Thoracic aorta (tissue), 2 donors: ENCODE measurements around the gene ANO8. TPM values are rescaled to one million over a fixed set of nuclear protein-coding genes. Genes with fewer than 3 reads are reported as not detected.

Experiments used
- ATAC-seq: fragments of 150-250 bp; one replicate; pipeline ENCODE4 v1.8.0; 2017; ENCODE audit warnings: low read depth; ENCODE audit not compliant: insufficient number of reproducible peaks, low FRiP score
- DNase-seq: peaks from one replicate; pipeline ENCODE4 v3.0.0-alpha.2; 2020; ENCODE audit warnings: low spot score
- H3K27ac ChIP-seq, 2 donors: fragments of 200-600 bp; sonication (generic); 1 replicate in 1 of 2; 2 replicates in 1 of 2; pipeline ENCODE4 v1.5.1; 2016; ENCODE audit warnings: mild to moderate bottlenecking in 2 of 2, moderate library complexity in 2 of 2
- H3K27me3 ChIP-seq: fragments of 200-600 bp; sonication (generic); replicated peaks from 2 replicates; pipeline ENCODE4 v1.6.0; 2016; ENCODE audit warnings: mild to moderate bottlenecking; ENCODE audit not compliant: insufficient read depth
- H3K36me3 ChIP-seq: fragments of 200-600 bp; sonication (generic); one replicate; pipeline ENCODE4 v1.5.1; 2016
- H3K4me1 ChIP-seq, 2 donors: fragments of 200-600 bp; sonication (generic); 1 replicate in 1 of 2; 2 replicates in 1 of 2; pipeline versions ENCODE4 v1.5.1 to v1.6.0; 2016; ENCODE audit warnings: low read depth in 2 of 2, mild to moderate bottlenecking in 1 of 2; ENCODE audit not compliant: control insufficient read depth in 1 of 2
- H3K4me3 ChIP-seq: fragments of 200-600 bp; sonication (generic); 2 replicates; pipeline ENCODE4 v1.5.1; 2016; ENCODE audit warnings: mild to moderate bottlenecking
- H3K9me3 ChIP-seq: fragments of 200-600 bp; sonication (generic); 2 replicates; pipeline ENCODE4 v1.5.1; 2016
- CTCF ChIP-seq: fragments of 200-600 bp; sonication (generic); IDR thresholded peaks from one replicate; pipeline ENCODE4 v1.5.1; 2019; ENCODE audit warnings: antibody characterized with exemption
- total RNA-seq, 2 donors: library from RNA; depleted of rRNA; stranded (reverse); fragments of >200 nt; gene quantifications; one replicate each; pipeline versions ENCODE4 v1.1.0 to v1.2.3, GENCODE V29; 2016

ANO8 gene
- total RNA-seq, 2 donors from 2014 or later = 9.5 to 13.4 TPM

GRCh38 chr19:17323964-17324332 lies 10.7 kb downstream of the ANO8 start:
- DNase-seq (no peak), ATAC-seq (no peak)
- Histone ChIP-seq H3K4me1 (peaks cover 17 to 41% of the 10 kb centered on the region in 2 donors), H3K27me3 (no peaks in the 10 kb centered on the region), H3K9me3 (no peaks in the 10 kb centered on the region), H3K27ac (no peak overlapping the region), H3K36me3 (peaks cover 17% of the 10 kb centered on the region), H3K4me3 (no peak overlapping the region)
- TF ChIP-seq CTCF = no peak

- DNase-seq = no peak
- Histone ChIP-seq H3K36me3 (peaks cover 21% of the 10 kb centered on the region), H3K27me3 (no peaks in the 10 kb centered on the region), H3K9me3 (no peaks in the 10 kb centered on the region), H3K4me3 (peak overlapping the region; percentile 36), H3K27ac (no peak overlapping the region), H3K4me1 (peaks cover 17 to 41% of the 10 kb centered on the region in 2 donors)
- no peak for ATAC-seq
- TF ChIP-seq CTCF = no peak
Measured at GRCh38 chr19:17323300-17323963, 11.2 kb downstream of the ANO8 start.

- Histone ChIP-seq H3K4me3 (peak overlapping the region; percentile 36), H3K4me1 (peaks cover 17 to 41% of the 10 kb centered on the region in 2 donors), H3K36me3 (peaks cover 21% of the 10 kb centered on the region), H3K27ac (peak overlapping the region in 1 of 2 donors; percentile 17), H3K27me3 (no peaks in the 10 kb centered on the region), H3K9me3 (no peaks in the 10 kb centered on the region)
- no peak for ATAC-seq
- DNase-seq = no peak
- TF ChIP-seq CTCF = no peak
Measured at GRCh38 chr19:17322854-17323253, 11.8 kb downstream of the ANO8 start.

GRCh38 chr19:17321655-17322489 lies 12.8 kb downstream of the ANO8 start:
- H3K9me3 ChIP-seq = no peaks in the 10 kb centered on the region
- no peak overlapping the region for H3K4me3 ChIP-seq
- H3K36me3 ChIP-seq = peaks cover 21% of the 10 kb centered on the region
- no peak for TF ChIP-seq CTCF
- H3K27me3 ChIP-seq = no peaks in the 10 kb centered on the region
- ATAC-seq (no peak), DNase-seq (no peak)
- peaks cover 17 to 36% of the 10 kb centered on the region in 2 donors for H3K4me1 ChIP-seq
- H3K27ac ChIP-seq = peak overlapping the region in 1 of 2 donors; percentile 17

- no peak overlapping the region for H3K27ac ChIP-seq
- TF ChIP-seq CTCF = no peak
- no peak for DNase-seq
- ATAC-seq = no peak
- H3K4me3 ChIP-seq = no peak overlapping the region
- H3K4me1 ChIP-seq = peaks cover 9 to 21% of the 10 kb centered on the region in 2 donors
- H3K36me3 ChIP-seq = peaks cover 30% of the 10 kb centered on the region
- no peaks in the 10 kb centered on the region for H3K27me3 ChIP-seq
- H3K9me3 ChIP-seq = no peaks in the 10 kb centered on the region
Measured at GRCh38 chr19:17320435-17320834, 14.2 kb downstream of the ANO8 start.
